Subcutaneous abdominal adipose tissue (tissue), 5 donors: Measurements from ENCODE around the gene NRK.
A peak's percentile ranks its signal among the peaks of the same experiment; 100 is the strongest.
"Not testable (repeated sequence)": the region's sequence is repeated elsewhere in the genome, so short reads cannot be mapped to it uniquely, and the experiment has no call there.

Experiments used
- H3K27ac ChIP-seq: one replicate; pipeline ENCODE4 v1.7.0; 2013; ENCODE audit warnings: low read depth, mild to moderate bottlenecking, inconsistent platforms, low read length, moderate library complexity
- H3K27me3 ChIP-seq, 5 donors: one replicate each; pipeline ENCODE4 v1.7.0; 2013; ENCODE audit warnings: low read length in 5 of 5, inconsistent platforms in 1 of 5; ENCODE audit not compliant: control insufficient read depth in 5 of 5, insufficient read depth in 4 of 5
- H3K36me3 ChIP-seq, 5 donors: one replicate each; pipeline ENCODE4 v1.7.0; 2013; ENCODE audit warnings: low read length in 5 of 5; ENCODE audit not compliant: control insufficient read depth in 5 of 5, insufficient read depth in 5 of 5
- H3K4me1 ChIP-seq, 5 donors: one replicate each; pipeline ENCODE4 v1.7.0; 2013; ENCODE audit warnings: low read length in 5 of 5, mild to moderate bottlenecking in 3 of 5, moderate library complexity in 1 of 5; ENCODE audit not compliant: control insufficient read depth in 5 of 5, insufficient read depth in 5 of 5
- H3K4me3 ChIP-seq, 5 donors: one replicate each; pipeline ENCODE4 v1.7.0; 2013; ENCODE audit warnings: low read length in 5 of 5, low read depth in 1 of 5
- H3K9ac ChIP-seq, 5 donors: one replicate each; pipeline ENCODE4 v1.7.0; 2013; ENCODE audit warnings: low read length in 5 of 5, mild to moderate bottlenecking in 4 of 5, moderate library complexity in 3 of 5
- H3K9me3 ChIP-seq, 5 donors: one replicate each; pipeline ENCODE4 v1.7.0; 2013; ENCODE audit warnings: low read length in 5 of 5; ENCODE audit not compliant: control insufficient read depth in 5 of 5
- donor health status: healthy.
- donor health status: healthy.
- donor health status: healthy.
- donor health status: healthy.
- donor health status: healthy.

NRK gene

GRCh38 chrX:105821471-105822121 lies 743 bp upstream of the NRK start:
- Histone ChIP-seq H3K9me3 (peaks cover 0 to 2% (median 0%) of the 10 kb centered on the region in 5 donors), H3K4me3 (peak overlapping the region; percentile 53 to 68 (median 63)), H3K27ac (no peak overlapping the region), H3K36me3 (no peaks in the 10 kb centered on the region), H3K4me1 (peaks cover 0 to 17% (median 9%) of the 10 kb centered on the region in 5 donors), H3K27me3 (peaks cover 13 to 31% (median 21%) of the 10 kb centered on the region in 5 donors), H3K9ac (no peak overlapping the region)

DNA sequence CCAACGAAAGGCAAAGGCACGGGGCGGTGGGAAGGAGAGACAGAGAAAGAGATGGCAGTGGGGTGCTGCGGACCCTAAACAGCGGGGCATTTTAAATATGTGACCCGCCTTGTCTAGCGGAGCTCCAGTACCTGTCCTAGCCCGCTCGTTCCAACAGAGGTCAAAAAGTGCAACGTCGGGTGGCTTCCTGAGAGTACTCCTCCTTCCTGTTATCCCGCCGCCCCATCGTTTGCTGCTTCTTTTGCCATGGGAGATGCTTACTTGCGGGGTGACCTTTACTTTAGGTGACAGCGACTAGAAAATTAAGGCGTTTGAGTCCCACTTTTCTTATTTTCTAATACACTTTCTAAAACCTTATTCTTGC lies 735 bp downstream of the NRK start:
- Histone ChIP-seq H3K27ac (no peak overlapping the region), H3K4me1 (peaks cover 0 to 17% (median 9%) of the 10 kb centered on the region in 5 donors), H3K4me3 (peak overlapping the region in 4 of 5 donors; percentile 26 to 68 (median 62)), H3K9me3 (peaks cover 0 to 2% (median 0%) of the 10 kb centered on the region in 5 donors), H3K9ac (no peak overlapping the region), H3K27me3 (peaks cover 10 to 25% (median 21%) of the 10 kb centered on the region in 5 donors), H3K36me3 (no peaks in the 10 kb centered on the region)

DNA sequence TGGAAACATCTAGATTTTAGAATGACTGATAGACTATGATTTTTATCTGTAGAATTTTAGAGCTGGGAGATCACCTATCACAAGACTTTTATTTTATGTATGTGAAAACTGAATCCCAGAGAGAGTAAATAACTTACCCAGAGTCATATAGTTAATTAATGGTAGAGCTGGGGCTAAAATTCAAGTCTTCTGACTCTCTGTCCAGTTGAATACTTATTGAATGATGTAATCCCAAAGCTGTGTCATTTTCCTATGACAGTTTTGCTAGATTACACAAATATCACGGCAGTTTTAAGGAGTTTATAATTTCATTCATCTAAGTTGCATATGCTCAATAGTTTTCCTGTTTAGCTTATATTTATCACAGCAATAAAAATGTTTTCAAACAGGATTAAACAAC lies 6.7 kb downstream of the NRK start:
- no peak overlapping the region for H3K27ac ChIP-seq
- H3K9me3 ChIP-seq, result no peaks in the 10 kb centered on the region
- H3K36me3 ChIP-seq, result no peaks in the 10 kb centered on the region
- H3K4me1 ChIP-seq, result no peaks in the 10 kb centered on the region
- H3K27me3 ChIP-seq, result peaks cover 0 to 4% (median 3%) of the 10 kb centered on the region in 5 donors
- H3K4me3 ChIP-seq, result no peak overlapping the region
- no peak overlapping the region for H3K9ac ChIP-seq

DNA sequence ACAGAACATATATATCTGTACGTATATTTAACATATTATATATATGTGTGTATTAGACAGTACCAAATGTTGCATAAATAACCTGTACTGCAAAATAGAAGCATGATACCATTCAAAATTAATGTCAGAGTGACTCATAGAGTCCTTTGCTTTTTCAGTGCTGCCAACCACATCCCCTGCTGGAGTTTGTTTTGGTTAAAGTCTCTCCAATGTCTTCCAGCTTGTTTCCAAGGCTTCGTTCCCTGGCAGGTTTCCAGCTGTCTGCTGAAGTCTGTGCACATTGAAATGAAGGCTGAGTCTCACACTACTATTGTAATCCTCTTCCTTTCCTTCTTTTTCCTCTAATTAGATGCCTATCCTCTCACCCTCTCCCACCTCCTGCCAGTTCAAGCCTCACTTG lies 14.9 kb downstream of the NRK start:
- Histone ChIP-seq H3K4me3 (no peak overlapping the region), H3K4me1 (no peaks in the 10 kb centered on the region), H3K27ac (no peak overlapping the region), H3K36me3 (no peaks in the 10 kb centered on the region), H3K9ac (no peak overlapping the region), H3K27me3 (peaks cover 0 to 6% (median under 1%) of the 10 kb centered on the region in 5 donors), H3K9me3 (no peaks in the 10 kb centered on the region)

GRCh38 chrX:105845631-105846030 lies 23.3 kb downstream of the NRK start:
- no peak overlapping the region for H3K9ac ChIP-seq
- H3K4me3 ChIP-seq, result no peak overlapping the region
- no peak overlapping the region for H3K27ac ChIP-seq
- peaks cover 0 to 4% (median 3%) of the 10 kb centered on the region in 5 donors for H3K27me3 ChIP-seq
- H3K9me3 ChIP-seq, result no peaks in the 10 kb centered on the region
- no peaks in the 10 kb centered on the region for H3K4me1 ChIP-seq
- no peaks in the 10 kb centered on the region for H3K36me3 ChIP-seq

GRCh38 chrX:105850100-105850499 lies 27.8 kb downstream of the NRK start:
- not testable (repeated sequence) for H3K4me3 ChIP-seq, H3K27me3 ChIP-seq, H3K4me1 ChIP-seq, H3K27ac ChIP-seq, H3K36me3 ChIP-seq, H3K9ac ChIP-seq, H3K9me3 ChIP-seq

GRCh38 chrX:105865709-105866108 lies 43.4 kb downstream of the NRK start:
- Histone ChIP-seq H3K27ac (no peak overlapping the region), H3K36me3 (no peaks in the 10 kb centered on the region), H3K9ac (no peak overlapping the region), H3K4me3 (no peak overlapping the region), H3K4me1 (no peaks in the 10 kb centered on the region), H3K27me3 (peaks cover 0 to 3% (median 0%) of the 10 kb centered on the region in 5 donors), H3K9me3 (no peaks in the 10 kb centered on the region)

DNA sequence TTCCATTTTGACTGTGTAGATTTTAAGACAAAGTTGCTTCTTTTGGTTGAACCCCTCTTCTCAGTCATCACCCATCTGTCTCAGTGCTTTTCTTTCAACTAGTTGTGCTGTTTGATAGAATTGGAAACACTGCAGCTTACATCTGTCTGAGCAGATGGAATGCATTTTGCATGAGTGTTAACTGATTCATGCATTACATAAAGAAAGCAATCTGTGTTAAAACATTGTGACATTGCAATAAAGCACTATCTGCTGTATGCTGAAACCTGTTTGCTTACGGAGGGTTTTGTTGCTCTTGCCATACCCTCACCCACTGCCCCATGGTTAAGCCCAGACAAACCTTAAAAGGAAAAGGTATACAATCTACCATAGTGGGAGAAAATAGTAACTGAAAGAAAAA lies 47.4 kb downstream of the NRK start:
- Histone ChIP-seq H3K4me3 (no peak overlapping the region), H3K36me3 (no peaks in the 10 kb centered on the region), H3K4me1 (no peaks in the 10 kb centered on the region), H3K9me3 (no peaks in the 10 kb centered on the region), H3K27me3 (peaks cover 0 to 5% (median 2%) of the 10 kb centered on the region in 5 donors), H3K9ac (no peak overlapping the region), H3K27ac (no peak overlapping the region)

- Histone ChIP-seq H3K36me3 (no peaks in the 10 kb centered on the region), H3K27ac (no peak overlapping the region), H3K4me1 (no peaks in the 10 kb centered on the region), H3K27me3 (peaks cover 0 to 5% (median 2%) of the 10 kb centered on the region in 5 donors), H3K4me3 (no peak overlapping the region), H3K9ac (no peak overlapping the region), H3K9me3 (no peaks in the 10 kb centered on the region)
Observed at GRCh38 chrX:105870445-105870844, 48.1 kb downstream of the NRK start.

DNA sequence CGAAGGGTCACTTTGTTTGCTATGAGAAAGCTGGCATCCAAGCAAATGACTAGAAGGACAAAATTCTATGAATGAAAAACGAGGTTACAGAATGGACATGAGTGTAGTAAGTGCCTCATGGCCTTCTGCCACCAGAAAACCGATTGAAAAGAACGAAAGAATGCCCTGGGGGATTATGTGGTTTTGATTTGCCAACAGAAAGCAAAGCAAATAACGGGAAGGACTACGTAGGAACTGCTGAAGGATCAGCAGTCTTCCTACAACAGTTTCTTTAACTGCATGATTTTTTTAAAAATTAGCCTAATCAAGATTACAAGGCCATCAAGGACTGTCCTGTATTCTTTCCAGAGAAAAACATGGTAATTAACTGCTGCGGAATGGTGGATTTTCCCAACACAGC lies 50.6 kb downstream of the NRK start:
- Histone ChIP-seq H3K27me3 (peaks cover 0 to 6% (median 2%) of the 10 kb centered on the region in 5 donors), H3K4me1 (no peaks in the 10 kb centered on the region), H3K36me3 (no peaks in the 10 kb centered on the region), H3K9ac (no peak overlapping the region), H3K9me3 (no peaks in the 10 kb centered on the region), H3K4me3 (no peak overlapping the region), H3K27ac (no peak overlapping the region)
